BJ (cell line): Measurements from ENCODE around the gene EVI5. TPM values are rescaled to one million over a fixed set of nuclear protein-coding genes. Genes with fewer than 3 reads are reported as not detected.
"Not testable (repeated sequence)": the region's sequence is repeated elsewhere in the genome, so short reads cannot be mapped to it uniquely, and the experiment has no call there.

Experiments used
- CTCF ChIA-PET: fragments of 350-600 bp; formaldehyde crosslinking; extraction: SDS; loops from one replicate; lab custom pipeline; 2021; ENCODE audit warnings: antibody characterized with exemption, inconsistent platforms; lab: Yijun Ruan, JAX
- POLR2A ChIA-PET: fragments of 300-600 bp; sonication (Branson Sonifier 250); formaldehyde crosslinking; extraction: SDS; loops from one replicate; lab custom pipeline; 2021; ENCODE audit warnings: antibody characterized with exemption; lab: Charles Lee
- DNase-seq: peaks from one replicate; pipeline ENCODE4 v3.0.0-alpha.2; 2011; ENCODE audit warnings: low read depth
- H3K27me3 ChIP-seq: 2 replicates; pipeline ENCODE4 v1.6.0; 2011; ENCODE audit warnings: low read length; ENCODE audit not compliant: control insufficient read depth, insufficient read depth
- H3K36me3 ChIP-seq: 2 replicates; pipeline ENCODE4 v1.5.1; 2011; ENCODE audit warnings: low read length; ENCODE audit not compliant: control insufficient read depth, insufficient read depth
- H3K4me3 ChIP-seq: 2 replicates; pipeline ENCODE4 v1.5.1; 2011; ENCODE audit warnings: low read depth, mild to moderate bottlenecking, control low read depth, low read length
- polyA plus RNA-seq: library from polyadenylated mRNA; depleted of rRNA; stranded (reverse); fragments of >200 nt; gene quantifications from 2 replicates; pipeline ENCODE4 v1.2.3, GENCODE V29; 2011
- TF ChIP-seq, protein P1 (sequence below): IDR thresholded peaks from 2 replicates; pipeline ENCODE4 v1.5.1; 2011; ENCODE audit warnings: low read depth, mild to moderate bottlenecking, control low read depth, inconsistent platforms, low read length, moderate library complexity; ENCODE audit not compliant: insufficient read depth

Gene EVI5
- polyA plus RNA-seq, 1 experiment = 8.6 TPM

DNA sequence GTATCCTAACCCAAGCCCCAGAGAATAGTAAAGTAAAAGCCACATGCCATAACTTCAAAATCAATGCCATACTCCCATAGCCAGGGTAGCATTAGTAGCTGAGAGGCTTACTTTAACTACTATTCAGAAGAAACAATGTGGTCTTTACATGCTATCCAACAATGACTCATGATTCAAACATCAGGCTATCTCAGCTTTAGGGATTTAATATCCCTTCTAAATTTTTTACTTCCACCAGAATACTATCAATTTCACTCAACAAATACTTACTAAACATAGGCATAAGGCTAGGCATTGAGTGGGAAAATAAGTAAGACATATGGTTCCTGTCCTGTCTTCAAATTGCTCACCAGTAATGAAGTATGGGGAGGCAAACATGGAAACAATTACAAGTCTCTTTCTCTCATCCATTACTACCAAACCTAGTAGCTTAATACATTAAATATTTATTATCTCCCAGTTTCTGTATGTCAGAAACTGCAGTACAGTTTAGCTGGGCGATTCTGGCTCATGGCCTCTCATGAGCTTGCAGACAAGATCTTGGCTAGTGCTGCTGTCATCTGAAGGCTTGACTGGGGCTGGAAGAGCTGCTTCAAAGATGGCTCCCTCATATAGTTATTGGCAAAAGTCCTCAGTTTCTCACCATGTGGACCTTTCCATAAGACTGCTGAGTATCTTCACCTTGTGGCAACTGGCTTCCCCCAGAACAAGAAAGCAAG lies 30.7 kb downstream of the EVI5 start:
- peak; percentile 71 for DNase-seq
- ChIA-PET POLR2A (no interaction called here), CTCF (interaction anchor here (0.8 to 5.1 kb wide), 6 partner anchors 8 to 89 kb away, joined by 3 to 29 read pairs (median 4); partner anchors contain the start of gene RPL5)
- TF ChIP-seq, protein P1, sequence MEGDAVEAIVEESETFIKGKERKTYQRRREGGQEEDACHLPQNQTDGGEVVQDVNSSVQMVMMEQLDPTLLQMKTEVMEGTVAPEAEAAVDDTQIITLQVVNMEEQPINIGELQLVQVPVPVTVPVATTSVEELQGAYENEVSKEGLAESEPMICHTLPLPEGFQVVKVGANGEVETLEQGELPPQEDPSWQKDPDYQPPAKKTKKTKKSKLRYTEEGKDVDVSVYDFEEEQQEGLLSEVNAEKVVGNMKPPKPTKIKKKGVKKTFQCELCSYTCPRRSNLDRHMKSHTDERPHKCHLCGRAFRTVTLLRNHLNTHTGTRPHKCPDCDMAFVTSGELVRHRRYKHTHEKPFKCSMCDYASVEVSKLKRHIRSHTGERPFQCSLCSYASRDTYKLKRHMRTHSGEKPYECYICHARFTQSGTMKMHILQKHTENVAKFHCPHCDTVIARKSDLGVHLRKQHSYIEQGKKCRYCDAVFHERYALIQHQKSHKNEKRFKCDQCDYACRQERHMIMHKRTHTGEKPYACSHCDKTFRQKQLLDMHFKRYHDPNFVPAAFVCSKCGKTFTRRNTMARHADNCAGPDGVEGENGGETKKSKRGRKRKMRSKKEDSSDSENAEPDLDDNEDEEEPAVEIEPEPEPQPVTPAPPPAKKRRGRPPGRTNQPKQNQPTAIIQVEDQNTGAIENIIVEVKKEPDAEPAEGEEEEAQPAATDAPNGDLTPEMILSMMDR = no peak
- Histone ChIP-seq H3K27me3 (no peaks in the 10 kb centered on the region), H3K4me3 (no peak overlapping the region), H3K36me3 (no peaks in the 10 kb centered on the region)

DNA sequence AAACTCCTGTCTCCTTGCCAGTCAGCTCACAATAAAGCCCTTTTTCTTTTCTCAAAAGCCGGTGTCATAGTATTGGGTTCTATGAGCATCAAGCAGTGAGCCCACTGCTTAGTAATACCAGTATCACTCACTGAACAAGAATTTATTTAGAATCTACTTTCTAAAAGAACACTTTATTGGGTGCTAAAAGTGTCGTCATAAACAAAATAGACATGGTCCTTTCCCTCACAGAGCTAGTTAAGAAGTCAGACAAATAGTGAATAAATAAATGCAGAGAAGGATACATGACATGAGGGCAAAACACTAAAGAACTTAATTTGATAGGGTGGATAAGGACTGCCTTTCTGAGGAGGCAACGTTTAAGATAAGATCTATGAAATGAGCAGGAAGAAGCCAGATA lies 32.2 kb downstream of the EVI5 start:
- DNase-seq = peak; percentile 65
- H3K27me3 ChIP-seq = no peaks in the 10 kb centered on the region
- H3K36me3 ChIP-seq = no peaks in the 10 kb centered on the region
- ChIA-PET POLR2A (no interaction called here), CTCF (interaction anchor here (0.6 to 5.1 kb wide), 4 partner anchors 13 to 79 kb away, joined by 3 to 29 read pairs (median 3); partner anchors contain the start of gene RPL5)
- TF ChIP-seq, protein P1 = no peak
- no peak overlapping the region for H3K4me3 ChIP-seq

DNA sequence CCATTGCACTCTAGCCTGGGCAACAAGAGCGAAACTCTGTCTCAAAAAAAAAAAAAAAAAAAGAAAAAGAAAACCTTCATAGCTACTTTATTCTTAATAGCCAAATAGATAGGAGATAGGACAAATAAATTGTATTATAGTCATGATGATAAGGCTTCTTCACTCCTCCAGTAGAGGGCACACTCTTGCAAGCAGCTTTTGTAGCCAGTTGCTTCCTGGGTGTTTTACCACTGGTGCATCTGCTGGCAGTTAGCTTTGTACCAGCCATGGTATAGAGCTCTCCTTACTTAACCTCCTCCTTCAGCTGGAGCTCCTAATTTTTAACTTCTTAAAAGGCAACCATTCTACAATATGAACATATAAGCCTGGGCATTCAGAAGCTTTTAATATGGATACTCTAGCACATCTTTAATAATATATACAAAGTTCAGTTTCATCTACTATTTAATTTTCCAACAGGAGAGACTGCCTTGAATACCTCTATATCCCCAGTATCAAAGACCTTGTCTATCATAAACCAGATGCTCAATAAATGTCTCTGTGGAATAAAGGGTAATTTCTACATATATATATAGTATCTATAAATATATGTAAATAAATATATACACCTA lies 35.8 kb downstream of the EVI5 start:
- ChIA-PET POLR2A (no interaction called here), CTCF (interaction anchor here (0.6 to 5.3 kb wide), 17 partner anchors 12 to 186 kb away, joined by 3 to 68 read pairs (median 4); partner anchors contain the start of genes EVI5 and RPL5)
- TF ChIP-seq, protein P1 = peak; percentile 81
- DNase-seq = no peak
- H3K4me3 ChIP-seq = no peak overlapping the region
- no peaks in the 10 kb centered on the region for H3K27me3 ChIP-seq
- H3K36me3 ChIP-seq = no peaks in the 10 kb centered on the region

DNA sequence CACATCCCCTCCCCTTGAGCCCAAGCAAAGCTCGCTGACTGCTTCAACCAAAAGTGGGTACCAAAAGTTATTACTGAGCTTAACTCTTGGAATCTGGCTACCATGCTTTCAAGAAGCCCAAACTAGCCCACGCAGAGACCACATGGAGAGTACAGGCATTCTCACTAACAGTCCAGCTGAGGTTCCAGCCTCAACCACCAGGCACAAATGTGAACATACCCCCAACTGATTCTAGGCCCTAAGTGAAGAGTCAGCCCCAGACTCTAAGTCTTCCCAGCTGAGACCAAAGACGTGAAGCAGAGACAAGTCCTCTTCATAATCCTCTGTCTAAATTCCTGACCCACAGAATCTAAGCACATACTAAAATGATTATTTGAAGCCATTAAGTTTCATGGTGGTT lies 36.8 kb downstream of the EVI5 start:
- Histone ChIP-seq H3K36me3 (no peaks in the 10 kb centered on the region), H3K27me3 (no peaks in the 10 kb centered on the region), H3K4me3 (no peak overlapping the region)
- CTCF ChIA-PET = interaction anchor here (0.8 to 5.3 kb wide), 8 partner anchors 10 to 187 kb away, joined by 3 to 68 read pairs (median 4); partner anchors contain the start of gene RPL5
- POLR2A ChIA-PET = no interaction called here
- DNase-seq = no peak
- TF ChIP-seq, protein P1 = 0 out of 2 replicates have a peak, but pooled peaks have one; percentile 8

DNA sequence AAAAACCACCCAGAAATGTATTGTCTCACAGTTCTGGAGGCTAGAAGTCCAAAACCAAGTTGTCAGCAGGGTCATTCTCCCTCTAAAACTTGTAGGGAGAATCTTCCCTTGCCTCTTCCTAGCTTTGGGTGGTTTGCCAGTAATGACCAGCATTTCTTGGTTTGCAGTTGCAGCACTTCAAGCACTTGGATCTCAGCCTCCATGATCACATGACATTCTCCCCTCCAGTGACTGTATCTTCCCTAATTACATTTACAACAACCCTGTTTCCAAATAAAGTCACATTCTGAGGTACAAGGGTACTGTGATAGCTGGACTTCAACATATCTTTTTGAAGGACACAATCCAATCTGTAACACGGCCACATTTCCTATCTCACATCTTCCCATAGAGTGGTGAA lies 37.2 kb downstream of the EVI5 start:
- ChIA-PET POLR2A (no interaction called here), CTCF (interaction anchor here (0.8 to 5.3 kb wide), 7 partner anchors 10 to 187 kb away, joined by 3 to 68 read pairs (median 3); partner anchors contain the start of gene RPL5)
- TF ChIP-seq, protein P1 = no peak
- H3K4me3 ChIP-seq = no peak overlapping the region
- H3K36me3 ChIP-seq = no peaks in the 10 kb centered on the region
- H3K27me3 ChIP-seq = no peaks in the 10 kb centered on the region
- DNase-seq = no peak

DNA sequence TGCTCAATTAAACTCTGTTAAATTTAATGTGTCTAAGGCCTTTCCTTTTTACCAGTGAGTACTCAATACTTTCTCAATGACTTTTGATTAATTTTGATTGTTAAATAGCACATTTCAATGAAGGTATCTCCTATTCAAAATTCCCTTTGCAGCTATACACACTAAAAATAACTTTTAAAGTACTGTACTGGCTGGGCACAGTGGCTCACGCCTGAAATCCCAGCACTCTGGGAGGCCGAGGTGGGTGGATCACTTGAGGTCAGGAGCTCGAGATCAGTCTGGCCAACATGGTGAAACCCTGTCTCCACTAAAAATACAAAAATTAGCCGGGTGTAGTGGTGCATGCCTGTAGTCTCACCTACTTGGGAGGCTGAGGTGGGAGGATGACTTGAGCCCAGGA lies 38.7 kb downstream of the EVI5 start:
- H3K4me3 ChIP-seq, H3K36me3 ChIP-seq, POLR2A ChIA-PET, DNase-seq, H3K27me3 ChIP-seq: not testable (repeated sequence)
- CTCF ChIA-PET = interaction anchor here (0.6 to 5.3 kb wide), 5 partner anchors 8 to 86 kb away, joined by 3 to 68 read pairs (median 3); partner anchors contain the start of gene RPL5
